HCT116 (cell line): Measurements from ENCODE around the gene ARHGEF37.

Experiments used
- CEBPB ChIP-seq: IDR thresholded peaks from 2 replicates; pipeline ENCODE4 v1.6.1; 2012; ENCODE audit warnings: low read depth
- CTCF ChIP-seq, 3 experiments: fragments of 200-600 bp in 1 of 3; sonication (generic) in 1 of 3; IDR thresholded peaks in 2 of 3; conservative IDR thresholded peaks in 1 of 3; 2 replicates each; pipeline ENCODE4 v1.5.1; 2012 to 2017; ENCODE audit warnings: low read depth in 2 of 3, low read length in 2 of 3, antibody characterized with exemption in 1 of 3, borderline replicate concordance in 1 of 3, control low read depth in 1 of 3, mild to moderate bottlenecking in 1 of 3, mixed read lengths in 1 of 3, mixed run types in 1 of 3, moderate library complexity in 1 of 3; ENCODE audit not compliant: insufficient read depth in 1 of 3
- ELF1 ChIP-seq: IDR thresholded peaks from 2 replicates; pipeline ENCODE4 v1.6.1; 2012; ENCODE audit warnings: low read depth, borderline replicate concordance
- EZH2 ChIP-seq: fragments of 200-600 bp; sonication (generic); IDR thresholded peaks from 2 replicates; pipeline ENCODE4 v1.6.1; 2017; ENCODE audit warnings: antibody characterized with exemption, mixed run types
- MAX ChIP-seq: IDR thresholded peaks from 2 replicates; pipeline ENCODE4 v1.6.1; 2012
- POLR2A ChIP-seq: IDR thresholded peaks from 2 replicates; pipeline ENCODE4 v1.7.0; 2011; ENCODE audit warnings: borderline replicate concordance; ENCODE audit not compliant: insufficient read depth, insufficient read length; ENCODE audit errors: extremely low read depth
- POLR2AphosphoS5 ChIP-seq: IDR thresholded peaks from 2 replicates; pipeline ENCODE4 v1.6.1; 2011; ENCODE audit warnings: mild to moderate bottlenecking, low read depth, low read length, moderate library complexity
- RAD21 ChIP-seq: IDR thresholded peaks from 2 replicates; pipeline ENCODE4 v1.6.1; 2012; ENCODE audit warnings: low read depth, mild to moderate bottlenecking
- REST ChIP-seq: IDR thresholded peaks from 2 replicates; pipeline ENCODE4 v1.6.1; 2012; ENCODE audit warnings: low read depth
- SP1 ChIP-seq: IDR thresholded peaks from 2 replicates; pipeline ENCODE4 v1.6.1; 2012; ENCODE audit warnings: low read depth
- YY1 ChIP-seq: IDR thresholded peaks from 2 replicates; pipeline ENCODE4 v1.6.1; 2011; ENCODE audit warnings: low read length, low read depth, moderate library complexity, mild to moderate bottlenecking; ENCODE audit not compliant: insufficient replicate concordance; ENCODE audit errors: extremely low read depth
- ZBTB33 ChIP-seq: IDR thresholded peaks from 2 replicates; pipeline ENCODE4 v1.6.1; 2011; ENCODE audit warnings: mild to moderate bottlenecking, low read length, moderate library complexity; ENCODE audit not compliant: insufficient replicate concordance; ENCODE audit errors: extremely low read depth
- ZNF274 ChIP-seq: fragments of 200-500 bp; sonication (Bioruptor generic); IDR thresholded peaks from 2 replicates; pipeline ENCODE4 v1.6.1; 2014; ENCODE audit warnings: mild to moderate bottlenecking, low read depth, low read length, inconsistent platforms

- TF ChIP-seq POLR2A (no peak), ZNF274 (no peak), CTCF (IDR thresholded peaks at IDR 0.05 in 2 of 3, conservative IDR thresholded peaks at IDR 0.05 in 1 of 3; ENCODE audit: borderline replicate concordance in 1 of 3, insufficient read depth in 1 of 3, low read depth in 2 of 3, low read length in 2 of 3) (no peak), YY1 (no peak), EZH2 (no peak), POLR2AphosphoS5 (no peak), CEBPB (no peak), REST (no peak), SP1 (peak; percentile 10; the same call in 1 of the 2 replicates), ELF1 (no peak), MAX (0 out of 2 replicates have a peak, but pooled peaks have one; percentile 4), RAD21 (no peak), ZBTB33 (no peak)
Observed at GRCh38 chr5:149585910-149586309, 4.6 kb downstream of the ARHGEF37 start.
